Mammary epithelial cell (primary cell): ENCODE measurements around the gene INO80.

Experiments used
- EZH2 ChIP-seq: IDR thresholded peaks from 2 replicates; pipeline ENCODE4 v1.6.1; 2012; ENCODE audit warnings: low read length, inconsistent platforms, borderline replicate concordance
- TF ChIP-seq, protein P1 (sequence below), 2 donors: IDR thresholded peaks in 1 of 2; conservative IDR thresholded peaks in 1 of 2; 2 replicates each; pipeline ENCODE4 v1.5.1; 2011 to 2012; ENCODE audit warnings: inconsistent platforms in 2 of 2, low read length in 2 of 2, mild to moderate bottlenecking in 2 of 2, control low read depth in 1 of 2, low read depth in 1 of 2; ENCODE audit not compliant: insufficient read depth in 1 of 2; ENCODE audit errors: extremely low read depth in 1 of 2

- no peak for TF ChIP-seq EZH2
- TF ChIP-seq, protein P1, sequence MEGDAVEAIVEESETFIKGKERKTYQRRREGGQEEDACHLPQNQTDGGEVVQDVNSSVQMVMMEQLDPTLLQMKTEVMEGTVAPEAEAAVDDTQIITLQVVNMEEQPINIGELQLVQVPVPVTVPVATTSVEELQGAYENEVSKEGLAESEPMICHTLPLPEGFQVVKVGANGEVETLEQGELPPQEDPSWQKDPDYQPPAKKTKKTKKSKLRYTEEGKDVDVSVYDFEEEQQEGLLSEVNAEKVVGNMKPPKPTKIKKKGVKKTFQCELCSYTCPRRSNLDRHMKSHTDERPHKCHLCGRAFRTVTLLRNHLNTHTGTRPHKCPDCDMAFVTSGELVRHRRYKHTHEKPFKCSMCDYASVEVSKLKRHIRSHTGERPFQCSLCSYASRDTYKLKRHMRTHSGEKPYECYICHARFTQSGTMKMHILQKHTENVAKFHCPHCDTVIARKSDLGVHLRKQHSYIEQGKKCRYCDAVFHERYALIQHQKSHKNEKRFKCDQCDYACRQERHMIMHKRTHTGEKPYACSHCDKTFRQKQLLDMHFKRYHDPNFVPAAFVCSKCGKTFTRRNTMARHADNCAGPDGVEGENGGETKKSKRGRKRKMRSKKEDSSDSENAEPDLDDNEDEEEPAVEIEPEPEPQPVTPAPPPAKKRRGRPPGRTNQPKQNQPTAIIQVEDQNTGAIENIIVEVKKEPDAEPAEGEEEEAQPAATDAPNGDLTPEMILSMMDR (conservative IDR thresholded peaks at IDR 0.05 in 1 of 2, IDR thresholded peaks at IDR 0.05 in 1 of 2; ENCODE audit: extremely low read depth in 1 of 2, insufficient read depth in 1 of 2, low read depth in 1 of 2, low read length in 2 of 2): no peak
These were observed 54.4 kb downstream of the INO80 start for GRCh38 chr15:41061667-41062066.
